ENCODE measurements around the gene PAFAH1B2.
"Not testable (repeated sequence)": the region's sequence is repeated elsewhere in the genome, so short reads cannot be mapped to it uniquely, and the experiment has no call there.

The PAFAH1B2 gene, protein sequence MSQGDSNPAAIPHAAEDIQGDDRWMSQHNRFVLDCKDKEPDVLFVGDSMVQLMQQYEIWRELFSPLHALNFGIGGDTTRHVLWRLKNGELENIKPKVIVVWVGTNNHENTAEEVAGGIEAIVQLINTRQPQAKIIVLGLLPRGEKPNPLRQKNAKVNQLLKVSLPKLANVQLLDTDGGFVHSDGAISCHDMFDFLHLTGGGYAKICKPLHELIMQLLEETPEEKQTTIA

DNA sequence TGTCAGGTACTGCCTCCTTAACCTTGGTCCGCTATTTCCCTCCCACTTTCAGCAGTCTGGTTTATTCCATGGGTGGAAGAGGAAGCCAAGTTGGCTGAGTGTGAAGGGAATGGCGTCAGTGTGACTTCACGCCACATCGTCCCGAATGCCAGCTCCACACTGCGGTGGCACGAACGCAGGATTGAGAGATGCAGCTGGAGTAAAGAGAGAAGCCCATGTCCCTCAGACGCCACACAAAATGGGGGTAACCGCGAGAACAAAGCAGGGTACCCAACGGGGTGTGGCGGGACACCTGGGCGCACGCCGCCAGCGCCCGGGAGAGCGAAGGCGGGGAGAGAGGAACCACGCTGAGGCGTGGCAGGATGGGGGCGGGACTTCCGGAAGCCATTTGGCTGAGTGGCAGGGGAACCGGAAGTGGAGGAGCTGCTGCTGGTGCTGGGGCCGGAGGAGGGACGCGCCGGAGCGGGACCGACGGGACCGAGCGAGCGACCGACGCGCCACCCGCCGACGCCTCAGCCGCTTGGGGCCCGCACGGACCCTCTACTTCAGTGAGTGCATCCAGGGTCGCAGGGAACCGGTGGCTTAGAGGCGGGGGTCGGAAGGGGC is at the start of gene PAFAH1B2:
Gene PAFAH1B2 (plus strand): TSS at position 417 of the 606 bp plus-strand sequence. CDS start 8,161 bp downstream, outside the sequence.
- DNase-seq (ENCODE audit: low spot score): peak; percentile 92

DNA sequence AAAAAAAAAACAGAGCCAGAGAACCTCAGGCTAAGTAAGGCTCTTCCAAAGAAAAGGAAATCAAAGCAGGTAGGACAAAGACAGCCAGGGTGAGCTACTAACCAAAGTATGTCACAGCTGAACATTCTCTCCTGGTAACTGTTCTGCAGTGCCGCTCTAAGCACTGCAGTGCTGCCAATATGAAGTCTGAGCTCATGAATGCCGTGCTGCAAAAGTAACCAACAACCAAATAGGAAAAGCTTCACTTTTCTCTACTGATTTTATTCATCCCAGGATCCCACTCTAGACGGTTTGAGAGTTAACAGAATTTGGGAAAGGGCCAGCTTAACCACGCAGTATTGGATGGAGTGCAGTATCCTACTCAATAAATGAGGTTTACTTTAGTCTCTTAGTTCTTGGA is 49.3 kb upstream of the PAFAH1B2 start:
- no peak for DNase-seq (ENCODE audit: low spot score)

DNA sequence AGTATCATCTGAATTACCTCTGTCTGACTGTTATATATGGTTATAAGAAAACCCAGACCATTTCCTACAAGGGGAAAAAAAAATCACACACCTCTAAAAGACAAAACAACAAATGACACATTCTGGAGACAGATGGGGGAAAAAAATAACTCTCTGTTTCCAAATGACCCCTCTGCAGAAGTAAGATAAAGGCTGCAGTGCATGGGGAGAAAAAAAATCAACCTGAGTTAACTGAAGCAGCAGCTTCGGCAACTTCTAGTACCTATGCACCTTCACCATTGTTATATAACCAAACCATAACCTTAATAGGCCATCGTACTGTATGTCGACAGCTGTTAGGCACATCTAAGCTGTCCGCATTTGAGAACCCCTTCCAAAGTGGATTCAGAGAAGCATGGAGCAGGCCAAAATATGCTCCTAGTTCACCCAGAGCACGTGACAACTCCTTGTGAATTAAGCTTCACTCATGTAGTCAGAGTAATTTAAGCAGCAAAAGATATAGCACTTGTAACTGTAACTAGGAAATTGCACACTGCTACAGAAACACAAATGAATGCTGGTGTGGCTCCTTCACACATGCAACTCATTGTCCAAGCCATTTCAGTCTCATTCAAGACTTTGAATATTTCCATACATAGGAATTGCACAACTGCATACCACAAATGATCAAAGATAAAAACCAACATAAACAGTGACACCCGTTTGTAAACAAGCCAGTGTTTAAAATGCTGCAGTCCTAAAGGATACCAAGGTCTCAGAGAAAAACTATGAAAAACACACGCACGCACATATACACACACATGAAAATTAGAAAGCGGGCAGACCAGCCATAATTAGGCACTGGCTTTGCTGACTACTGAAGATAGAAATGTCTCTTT is 48.6 kb upstream of the PAFAH1B2 start:
- no peak for DNase-seq (ENCODE audit: low spot score)

DNA sequence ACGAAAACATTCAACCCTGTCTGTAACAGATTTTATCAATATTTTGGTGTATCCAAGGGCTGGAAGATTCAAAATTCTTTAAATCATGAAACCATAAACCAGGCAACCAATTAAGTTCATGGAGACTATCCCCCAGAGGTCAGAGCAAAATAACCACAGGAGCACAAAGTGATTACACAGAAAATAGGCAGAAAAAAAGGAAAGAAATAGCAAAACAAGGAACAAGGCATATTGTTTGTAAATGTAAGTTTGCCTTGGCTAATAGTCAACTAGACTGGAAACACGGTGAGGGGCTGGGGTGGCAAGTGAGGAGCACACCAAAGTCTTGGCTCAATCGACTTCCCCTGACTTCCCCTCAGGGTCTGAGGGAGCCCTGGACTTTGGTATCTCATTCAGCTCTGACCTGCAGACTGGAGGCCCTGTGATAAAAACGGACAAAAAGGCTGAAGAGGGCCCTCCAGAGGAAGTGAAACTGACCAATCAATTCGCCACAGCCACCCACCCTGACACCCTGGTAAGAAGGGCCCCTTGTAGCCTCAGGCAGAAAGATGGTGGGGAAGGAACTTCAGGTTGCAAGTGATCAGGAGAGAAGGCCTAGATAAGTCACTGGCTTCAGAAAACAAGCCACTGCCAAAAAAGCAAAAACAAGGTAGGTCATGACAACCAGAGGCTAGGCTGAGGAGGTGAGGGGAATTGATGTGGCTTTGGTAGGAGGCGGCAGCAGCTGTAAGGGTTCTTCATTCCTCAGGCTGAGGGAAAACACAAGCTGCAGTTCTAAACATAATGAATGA is 47.7 kb upstream of the PAFAH1B2 start:
- no peak for DNase-seq (ENCODE audit: low spot score)

DNA sequence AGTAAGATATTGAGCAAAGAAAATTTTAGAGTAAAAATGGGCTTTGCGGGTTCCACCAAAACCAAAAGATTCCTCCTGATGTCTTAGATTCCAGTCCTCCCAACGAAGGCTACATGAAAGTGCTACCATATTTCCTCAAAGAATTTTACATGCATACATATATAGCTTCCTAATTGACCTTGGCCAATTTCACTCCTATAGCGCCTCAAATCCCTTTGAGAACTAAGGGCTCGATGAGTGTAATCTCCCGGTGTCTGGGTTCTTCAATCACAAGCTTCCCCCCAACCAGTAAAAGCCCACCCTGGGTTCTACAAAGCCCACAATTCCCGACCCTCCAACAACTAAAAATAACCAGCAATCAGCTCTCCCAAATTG is 47.1 kb upstream of the PAFAH1B2 start:
- DNase-seq (ENCODE audit: low spot score): no peak

DNA sequence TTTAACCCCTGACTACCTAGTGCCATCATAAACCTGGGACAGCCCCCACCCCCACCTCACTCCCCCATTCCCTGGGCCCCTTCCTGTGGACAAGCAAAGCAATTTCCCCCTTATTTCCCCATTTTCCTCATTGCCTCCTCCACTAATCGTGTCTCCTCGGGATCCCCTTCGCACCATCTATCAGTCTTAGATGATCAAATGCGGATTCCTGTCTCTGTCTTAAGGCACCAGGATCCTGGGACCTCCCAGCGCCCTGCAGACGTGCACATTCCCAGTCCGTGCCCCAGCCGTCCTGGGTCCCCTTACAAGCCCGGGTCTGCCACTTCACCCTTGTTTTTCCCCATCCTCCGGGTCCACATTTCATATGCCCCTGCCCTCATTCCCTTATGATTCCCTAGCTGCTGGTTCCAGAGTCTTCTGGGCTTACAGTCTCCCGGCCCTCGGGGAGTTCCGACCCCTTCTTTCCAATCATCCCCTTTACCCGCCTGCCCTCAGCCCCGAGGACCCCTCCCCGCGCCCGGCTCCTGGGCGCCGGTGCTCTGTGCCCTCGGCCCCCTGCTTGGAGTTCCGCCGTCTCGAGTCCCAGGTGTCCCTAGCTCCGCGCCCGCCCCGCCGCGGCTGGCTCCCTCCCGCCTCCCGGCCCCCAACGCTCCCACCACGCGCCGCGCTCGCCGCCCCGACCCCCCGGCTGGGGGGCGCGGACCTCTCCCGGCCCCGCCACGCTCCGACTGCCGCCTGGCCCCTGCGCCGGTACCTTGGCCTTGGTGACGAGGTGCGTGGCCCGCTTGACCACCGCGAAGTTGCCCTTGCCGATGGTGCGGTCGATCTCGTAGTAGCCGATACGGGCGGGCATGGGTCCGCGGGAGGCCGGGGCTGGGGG is 46.5 kb upstream of the PAFAH1B2 start:
- no peak for DNase-seq (ENCODE audit: low spot score)

DNA sequence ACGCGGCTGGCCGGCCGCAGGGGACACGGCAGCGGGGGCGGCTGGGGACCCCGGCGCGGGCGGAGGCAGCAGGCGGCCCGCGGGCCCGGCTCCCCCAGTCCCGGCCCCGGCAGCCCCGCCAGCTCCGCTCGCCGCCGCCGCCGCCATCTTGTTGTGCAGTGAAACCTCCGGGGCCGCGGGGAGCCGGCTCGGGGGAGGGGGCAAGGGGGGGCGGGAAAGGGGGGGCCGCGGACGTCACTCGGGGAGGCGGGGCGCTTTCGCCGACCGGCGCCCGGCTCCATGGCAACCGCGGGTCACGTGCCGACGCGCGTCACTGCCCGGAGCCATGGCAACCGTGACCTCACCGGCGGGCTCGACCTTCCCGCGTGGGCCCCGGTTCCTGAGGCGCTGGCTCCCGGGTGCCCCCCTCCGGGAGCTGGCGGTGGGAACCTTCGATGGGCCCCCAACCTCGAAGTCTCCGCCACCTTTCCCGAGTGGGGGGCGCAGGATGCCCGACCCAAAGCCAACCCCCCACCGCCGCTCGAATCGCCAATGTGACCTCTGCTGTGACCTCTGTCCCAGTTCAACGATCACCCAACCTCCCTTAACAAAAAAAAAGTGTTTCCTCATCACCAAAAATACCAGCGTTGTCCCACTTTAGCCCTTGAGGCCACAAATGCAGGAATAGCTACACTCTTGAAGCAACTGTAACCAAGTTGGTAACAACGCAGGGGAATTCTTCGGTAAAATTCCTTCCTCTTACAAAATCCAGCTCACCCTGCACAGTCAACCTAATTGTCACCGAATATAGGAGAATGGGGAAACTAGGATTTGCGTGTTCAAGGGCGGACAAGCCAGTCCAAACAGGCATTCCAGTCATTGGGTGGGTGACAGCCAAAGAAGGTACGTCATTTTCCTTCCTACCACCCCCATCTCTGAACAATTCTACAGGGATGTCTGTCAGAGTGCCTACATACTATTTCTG is 45.5 kb upstream of the PAFAH1B2 start, which contains the start of gene SIK3:
Gene SIK3 (minus strand): TSS at position 160 of the 964 bp plus-strand sequence. CDS start 13 bp downstream, at position 147.
- DNase-seq (ENCODE audit: low spot score): peak; percentile 94

DNA sequence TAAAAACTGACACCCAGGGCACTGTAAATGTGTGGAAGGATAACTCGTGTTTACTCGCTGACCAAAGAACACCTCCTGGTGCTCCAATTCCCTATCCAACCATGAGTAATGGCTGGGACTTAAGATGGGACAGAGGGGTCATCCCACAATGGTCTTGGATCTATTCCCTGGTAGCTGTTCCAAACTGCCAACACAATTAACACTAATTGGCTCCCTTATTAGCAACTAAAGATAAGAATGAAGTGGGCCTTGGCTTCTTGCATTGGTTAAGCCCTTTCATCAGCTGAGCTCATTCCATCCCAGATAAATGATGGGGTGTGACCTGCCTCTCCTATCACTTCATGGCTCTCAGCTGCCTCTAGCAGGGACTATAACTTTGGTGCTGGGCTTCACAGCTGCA is 44.4 kb upstream of the PAFAH1B2 start:
- no peak for DNase-seq (ENCODE audit: low spot score)

DNA sequence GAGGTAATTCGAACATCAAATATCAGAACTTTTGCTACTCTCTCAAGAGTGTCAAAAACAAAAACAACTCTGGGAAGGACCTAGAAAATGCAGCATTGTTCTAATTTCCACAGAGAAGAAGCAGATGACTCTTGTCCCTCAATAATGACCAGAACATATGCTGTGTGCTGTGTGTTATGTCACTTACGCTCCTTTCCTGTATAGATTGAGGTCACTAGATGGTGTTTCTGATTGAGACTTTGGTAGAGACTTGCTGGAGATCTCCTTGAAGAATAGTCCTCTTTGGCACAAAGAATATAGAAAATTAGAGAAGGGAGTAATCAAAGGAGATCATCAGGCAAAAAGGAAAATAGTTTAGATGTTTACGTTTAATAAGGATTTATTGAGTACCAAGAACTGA is 43.5 kb upstream of the PAFAH1B2 start:
- no peak for DNase-seq (ENCODE audit: low spot score)

DNA sequence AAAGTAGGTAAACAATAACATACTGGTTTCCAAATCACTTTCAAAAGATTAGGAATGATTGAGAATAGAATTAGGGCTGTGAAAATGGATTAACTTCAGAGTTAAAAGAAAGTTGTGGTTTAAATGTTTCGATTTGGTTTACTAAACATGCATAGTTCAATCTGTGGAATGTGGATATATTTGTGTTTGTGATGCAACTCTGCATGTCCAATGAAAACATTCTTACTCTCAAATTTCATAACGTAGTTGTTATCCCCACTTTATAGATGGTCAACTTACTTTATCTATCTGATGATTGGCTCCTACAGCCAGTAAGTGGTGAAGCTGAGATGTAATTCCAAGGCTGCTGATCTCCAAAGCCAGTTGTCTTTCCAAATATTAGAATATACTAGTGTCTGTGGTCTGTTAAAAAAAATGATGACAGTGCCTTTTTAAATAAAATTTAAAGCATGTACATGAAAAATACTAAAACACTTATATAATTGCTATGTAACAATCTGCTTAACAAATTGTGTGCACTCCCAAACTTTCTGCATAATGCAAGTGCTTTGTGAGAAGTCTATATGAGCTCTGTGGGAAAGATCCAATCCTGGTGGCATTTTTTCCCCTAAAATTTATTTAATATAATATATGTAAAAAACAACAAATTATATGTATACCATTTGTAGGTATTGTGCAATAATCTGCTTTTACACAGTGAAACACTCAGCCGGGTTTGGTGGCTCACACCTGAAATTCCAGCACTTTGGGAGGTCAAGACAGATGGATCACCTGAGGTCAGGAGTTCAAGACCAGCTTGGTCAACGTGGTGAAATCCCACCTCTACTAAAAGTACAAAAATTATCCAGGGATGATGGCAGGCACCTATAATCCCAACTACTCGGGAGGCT is 36.1 kb upstream of the PAFAH1B2 start:
- no peak for DNase-seq (ENCODE audit: low spot score)

DNA sequence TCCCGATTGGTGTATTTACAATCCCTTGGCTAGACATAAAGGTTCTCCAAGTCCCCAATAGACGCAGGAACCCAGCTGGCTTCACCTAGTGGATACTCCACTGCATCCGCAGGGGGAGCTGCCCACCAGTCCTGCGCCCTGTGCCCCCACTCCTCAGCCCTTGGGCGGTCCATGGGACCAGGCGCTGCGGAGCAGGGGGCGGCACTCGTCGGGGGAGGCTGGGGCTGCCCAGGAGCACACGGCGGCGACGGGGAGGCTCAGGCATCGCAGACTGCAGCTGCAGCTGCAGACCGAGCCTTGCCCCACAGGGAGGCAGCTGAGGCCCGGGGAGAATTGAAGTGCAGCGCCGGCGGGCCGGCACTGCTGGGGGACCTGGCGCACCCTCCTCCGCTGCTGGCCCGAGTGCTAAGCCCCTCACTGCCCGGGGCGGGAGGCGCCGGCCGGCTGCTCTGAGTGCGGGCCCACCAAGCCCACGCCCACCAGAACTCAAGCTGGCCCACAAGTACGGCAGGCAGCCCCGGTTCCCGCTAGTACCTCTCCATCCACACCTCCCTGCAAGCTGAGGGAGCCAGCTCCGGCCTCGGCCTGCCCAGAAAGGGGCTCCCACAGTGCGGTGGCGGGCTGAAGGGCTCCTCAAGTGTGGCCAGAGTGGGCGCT is 33.7 kb upstream of the PAFAH1B2 start:
- no peak for DNase-seq (ENCODE audit: low spot score)

DNA sequence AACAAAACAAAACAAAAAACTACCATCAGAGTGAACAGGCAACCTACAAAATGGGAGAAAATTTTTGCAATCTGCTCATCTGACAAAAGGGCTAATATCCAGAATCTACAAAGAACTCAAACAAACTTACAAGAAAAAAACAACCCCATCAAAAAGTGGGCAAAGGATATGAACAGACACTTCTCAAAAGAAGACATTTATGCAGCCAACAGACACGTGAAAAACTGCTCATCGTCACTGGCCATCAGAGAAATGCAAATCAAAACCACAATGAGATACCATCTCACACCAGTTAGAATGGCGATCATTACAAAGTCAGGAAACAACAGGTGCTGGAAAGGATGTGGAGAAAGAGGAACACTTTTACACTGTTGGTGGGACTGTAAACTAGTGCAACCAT is 31.6 kb upstream of the PAFAH1B2 start:
- not testable (repeated sequence) for DNase-seq (ENCODE audit: low spot score)

DNA sequence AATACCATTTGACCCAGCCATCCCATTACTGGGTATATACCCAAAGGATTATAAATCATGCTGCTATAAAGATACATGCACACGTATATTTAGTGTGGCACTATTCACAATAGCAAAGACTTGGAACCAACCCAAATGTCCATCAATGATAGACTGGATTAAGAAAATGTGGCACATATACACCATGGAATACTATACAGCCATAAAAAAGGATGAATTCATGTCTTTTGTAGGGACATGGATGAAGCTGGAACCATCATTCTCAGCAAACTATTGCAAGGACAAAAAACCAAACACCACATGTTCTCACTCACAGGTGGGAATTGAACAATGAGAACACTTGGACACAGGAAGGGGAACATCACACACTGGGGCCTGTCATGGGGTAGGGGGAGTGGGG is 31.1 kb upstream of the PAFAH1B2 start:
- not testable (repeated sequence) for DNase-seq (ENCODE audit: low spot score)

DNA sequence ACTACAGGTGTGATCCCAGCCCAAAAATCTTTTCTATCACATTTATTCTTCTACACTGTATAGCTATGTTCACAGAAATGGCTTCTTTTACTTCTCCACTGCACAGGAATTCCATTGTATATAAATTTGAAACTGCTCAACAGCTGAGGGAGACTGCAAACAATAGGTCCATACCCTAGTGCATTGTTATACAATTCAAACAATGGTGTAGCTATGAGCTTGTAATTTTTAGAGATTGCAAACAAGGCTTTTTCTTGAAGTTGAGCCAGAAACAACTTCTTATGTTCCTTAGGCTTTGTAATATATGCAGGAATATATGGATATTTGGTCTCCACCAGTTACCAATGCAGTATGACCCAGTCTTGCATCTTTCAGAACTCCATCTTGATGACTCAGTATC is 26.4 kb upstream of the PAFAH1B2 start:
- DNase-seq (ENCODE audit: low spot score): no peak

DNA sequence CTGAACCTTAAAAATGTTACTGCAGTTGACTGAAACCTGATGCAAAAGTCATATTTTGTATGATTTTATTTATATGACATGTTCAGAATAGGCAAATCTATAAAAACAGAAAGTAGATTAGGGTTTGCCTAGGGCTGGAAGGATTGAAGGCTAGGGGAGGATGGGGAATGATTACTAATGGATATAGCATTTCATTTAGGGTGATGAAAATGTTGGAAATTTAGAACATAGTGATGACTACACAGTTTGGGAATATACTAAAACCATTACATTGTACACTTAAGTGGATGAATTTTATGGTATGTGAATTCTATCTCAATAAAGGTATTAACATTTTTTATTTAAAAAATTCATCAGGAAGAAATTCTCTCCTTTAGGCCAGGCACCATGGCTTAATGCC is 22.9 kb upstream of the PAFAH1B2 start:
- DNase-seq (ENCODE audit: low spot score): no peak

DNA sequence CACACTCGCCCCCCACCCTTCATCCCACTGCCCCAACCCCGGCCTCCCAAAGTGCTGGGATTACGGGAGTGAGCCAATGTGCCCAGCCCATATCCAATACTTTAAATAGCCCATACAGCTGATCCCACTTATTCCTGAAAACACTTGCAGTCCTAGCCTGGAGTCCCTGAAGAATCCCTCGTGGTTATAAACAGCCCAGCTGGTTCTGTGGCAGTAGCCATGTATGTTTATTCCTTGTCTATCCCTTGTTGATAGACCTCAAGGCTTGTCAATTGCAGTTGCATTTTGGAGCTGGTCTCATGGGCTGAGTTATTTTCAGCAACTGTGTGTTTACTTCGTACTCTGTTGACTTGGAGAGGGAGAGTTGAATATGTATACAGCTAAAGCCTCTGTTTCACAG is 21.5 kb upstream of the PAFAH1B2 start:
- DNase-seq (ENCODE audit: low spot score): no peak

DNA sequence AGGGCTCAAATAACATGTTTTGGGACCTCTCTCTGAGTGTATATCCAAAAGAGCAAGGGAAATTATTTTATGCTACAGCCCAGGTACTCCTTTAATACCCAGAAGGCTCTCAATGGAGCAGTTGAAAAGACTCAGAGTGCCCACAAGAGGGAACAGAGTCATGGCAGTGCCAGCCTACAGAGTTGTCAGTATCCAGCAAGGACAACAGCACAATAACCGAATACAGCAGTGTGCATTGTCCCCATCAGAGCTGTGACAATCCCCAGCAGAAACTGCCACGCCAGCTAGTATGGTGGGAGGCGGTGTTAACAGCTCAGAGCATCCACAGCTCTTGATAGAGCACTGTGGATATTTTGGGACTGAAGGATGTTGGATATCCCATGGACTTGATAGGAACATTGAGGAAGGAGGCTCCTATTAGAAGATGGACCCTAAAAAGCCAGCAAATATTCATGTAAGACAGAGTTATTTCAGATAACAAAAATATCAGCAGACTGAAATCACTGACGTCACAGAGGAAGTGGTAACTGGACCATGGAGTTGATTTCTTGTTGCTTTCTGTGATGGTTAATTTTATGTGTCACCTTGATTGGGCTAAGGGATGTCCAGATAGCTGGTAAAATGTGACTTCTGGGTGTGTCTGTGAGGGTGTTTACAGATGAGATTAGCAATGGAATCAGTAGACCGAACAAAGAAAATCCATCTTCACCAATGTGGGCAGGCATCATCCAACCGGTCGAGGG is 17.7 kb upstream of the PAFAH1B2 start:
- DNase-seq (ENCODE audit: low spot score): no peak

Data from LoVo (cell line).